ENCODE results near the gene LIMD2. TPM values are rescaled to one million over a fixed set of nuclear protein-coding genes. Genes with fewer than 3 reads are reported as not detected.

Gene LIMD2
- total RNA-seq, 1 experiment from 2014 or later = 190 TPM

DNA sequence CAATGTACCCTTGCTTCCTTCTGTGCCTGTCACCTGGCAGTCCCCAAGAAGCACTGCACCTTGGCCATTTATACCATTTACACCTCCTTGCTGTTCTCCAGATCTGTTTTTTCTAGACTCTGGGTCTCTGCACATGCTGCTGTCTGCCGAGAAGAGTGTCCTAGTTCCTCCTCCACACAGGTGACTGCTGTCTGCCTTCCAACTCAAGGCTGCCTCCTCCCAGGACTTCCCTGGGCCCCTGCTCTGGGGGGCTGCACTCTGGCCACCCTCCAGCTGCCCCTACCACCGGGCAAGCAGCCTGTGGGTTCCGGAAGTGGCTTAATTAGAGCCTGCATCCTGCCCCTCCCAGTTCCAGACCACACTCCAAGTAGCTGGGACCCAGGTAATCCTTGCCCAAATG lies 5.7 kb upstream of the LIMD2 start:
- no peak overlapping the region for H3K4me3 ChIP-seq (ENCODE audit: insufficient read depth, low read depth, low read length)
- peaks cover 6% of the 10 kb centered on the region; the same call in 1 of the 2 replicates for H3K27me3 ChIP-seq (ENCODE audit: control insufficient read depth, insufficient read depth, low read length)
- H3K36me3 ChIP-seq (replicated peaks; ENCODE audit: control insufficient read depth, insufficient read depth, low read length) = peaks cover 11% of the 10 kb centered on the region
- no peak for DNase-seq

DNA sequence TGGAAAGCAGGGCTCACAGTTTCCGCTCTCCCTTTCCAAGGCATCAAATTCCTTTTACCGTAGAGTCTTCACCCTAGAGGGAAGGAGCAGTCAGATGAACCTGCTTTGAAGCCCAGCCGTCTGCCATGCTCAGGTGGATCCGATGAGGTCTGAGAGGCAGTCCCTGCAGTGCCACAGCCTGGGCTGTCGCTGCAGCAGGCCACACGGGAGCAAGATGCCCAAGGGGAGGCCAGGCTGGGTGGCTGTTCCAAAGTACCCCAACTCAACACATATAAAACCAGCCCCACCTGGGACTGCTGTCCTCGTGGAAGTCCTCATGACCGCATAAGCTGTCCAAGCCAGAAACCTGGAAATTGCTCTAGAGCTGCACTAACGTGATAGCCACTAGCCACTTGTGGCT lies 4.9 kb upstream of the LIMD2 start:
- DNase-seq = peak; percentile 40
- peaks cover 6% of the 10 kb centered on the region; the same call in 1 of the 2 replicates for H3K27me3 ChIP-seq (ENCODE audit: control insufficient read depth, insufficient read depth, low read length)
- H3K36me3 ChIP-seq (replicated peaks; ENCODE audit: control insufficient read depth, insufficient read depth, low read length) = peaks cover 9% of the 10 kb centered on the region
- H3K4me3 ChIP-seq (ENCODE audit: insufficient read depth, low read depth, low read length) = no peak overlapping the region

DNA sequence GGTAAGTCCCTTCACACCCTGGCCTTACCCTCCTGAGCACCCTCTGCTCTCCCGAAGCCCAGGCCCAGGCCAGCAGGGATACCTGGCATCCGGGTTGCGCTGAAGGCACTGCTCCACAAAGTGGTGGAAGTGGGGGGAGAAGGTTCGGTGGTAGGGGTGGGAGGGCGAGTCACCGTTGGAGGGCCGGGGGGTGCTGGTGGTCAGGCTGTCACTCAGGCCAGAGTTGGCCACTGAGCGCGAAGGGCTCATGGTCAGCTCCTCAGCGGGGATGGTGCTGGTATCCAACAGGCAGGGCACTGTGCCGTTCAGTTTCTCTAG lies 4.3 kb upstream of the LIMD2 start:
- peak; percentile 36 for DNase-seq
- Histone ChIP-seq H3K36me3 (replicated peaks; ENCODE audit: control insufficient read depth, insufficient read depth, low read length) (peaks cover 7% of the 10 kb centered on the region), H3K27me3 (ENCODE audit: control insufficient read depth, insufficient read depth, low read length) (peaks cover 6% of the 10 kb centered on the region; the same call in 1 of the 2 replicates), H3K4me3 (ENCODE audit: insufficient read depth, low read depth, low read length) (no peak overlapping the region)

DNA sequence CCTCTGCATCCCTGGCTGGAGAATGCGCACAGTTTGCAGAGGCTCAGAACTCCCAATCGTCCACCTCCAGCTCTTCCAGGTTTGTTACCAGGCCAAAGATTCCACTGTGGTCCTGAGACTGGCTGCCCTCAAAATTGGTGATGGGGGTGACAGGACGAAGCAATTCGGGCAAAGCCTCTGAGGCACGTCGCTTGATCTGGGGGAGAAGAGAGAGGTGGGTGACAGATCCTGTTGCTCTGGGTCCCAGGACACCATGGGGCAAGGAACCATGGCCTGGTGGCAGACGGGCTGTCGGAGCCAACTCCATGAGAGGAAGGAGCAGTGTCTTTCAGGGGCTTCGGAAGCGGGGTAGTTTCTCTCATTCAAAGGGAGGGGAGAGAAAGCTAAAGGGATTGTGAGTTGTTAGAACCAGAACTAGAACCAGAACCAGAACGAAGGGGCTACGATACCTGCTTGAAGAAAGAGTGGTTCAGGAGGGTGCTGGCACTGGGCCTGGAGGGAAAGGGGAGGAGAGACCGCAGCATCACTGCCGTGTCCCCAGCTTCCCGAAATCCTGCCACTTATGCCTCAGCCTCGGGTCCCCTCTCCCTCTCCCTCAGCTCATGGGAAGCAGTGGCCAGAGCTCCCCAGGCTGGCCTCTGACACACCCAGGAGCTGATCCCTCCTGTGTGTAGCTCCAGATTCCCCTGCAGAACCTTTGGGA lies 3.8 kb upstream of the LIMD2 start:
- DNase-seq = no peak
- no peak overlapping the region for H3K4me3 ChIP-seq (ENCODE audit: insufficient read depth, low read depth, low read length)
- peaks cover 6% of the 10 kb centered on the region; the same call in 1 of the 2 replicates for H3K27me3 ChIP-seq (ENCODE audit: control insufficient read depth, insufficient read depth, low read length)
- peaks cover 3% of the 10 kb centered on the region for H3K36me3 ChIP-seq (replicated peaks; ENCODE audit: control insufficient read depth, insufficient read depth, low read length)

DNA sequence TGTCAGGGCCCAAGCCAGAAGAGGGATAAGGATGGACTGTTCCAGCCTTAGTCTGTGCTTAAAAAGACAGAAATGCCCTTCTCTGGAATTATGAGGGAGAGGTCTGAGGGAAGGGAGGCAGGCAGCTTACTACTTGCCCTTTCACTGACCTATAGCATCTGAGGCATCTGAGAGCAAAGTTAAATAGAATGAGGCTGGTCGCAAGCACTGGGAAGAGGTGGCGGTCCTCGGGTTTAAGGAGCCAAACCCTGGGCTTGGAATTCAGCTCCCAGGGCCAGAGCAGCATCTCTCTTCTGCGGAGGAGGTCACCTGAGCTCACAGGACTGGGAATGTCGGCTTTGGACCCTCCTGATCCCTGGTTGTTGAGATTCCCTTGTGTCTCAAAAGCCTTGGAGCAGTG lies 3.1 kb upstream of the LIMD2 start:
- H3K4me3 ChIP-seq (ENCODE audit: insufficient read depth, low read depth, low read length) = no peak overlapping the region
- peaks cover 6% of the 10 kb centered on the region; the same call in 1 of the 2 replicates for H3K27me3 ChIP-seq (ENCODE audit: control insufficient read depth, insufficient read depth, low read length)
- DNase-seq = no peak
- peaks cover 2% of the 10 kb centered on the region for H3K36me3 ChIP-seq (replicated peaks; ENCODE audit: control insufficient read depth, insufficient read depth, low read length)

DNA sequence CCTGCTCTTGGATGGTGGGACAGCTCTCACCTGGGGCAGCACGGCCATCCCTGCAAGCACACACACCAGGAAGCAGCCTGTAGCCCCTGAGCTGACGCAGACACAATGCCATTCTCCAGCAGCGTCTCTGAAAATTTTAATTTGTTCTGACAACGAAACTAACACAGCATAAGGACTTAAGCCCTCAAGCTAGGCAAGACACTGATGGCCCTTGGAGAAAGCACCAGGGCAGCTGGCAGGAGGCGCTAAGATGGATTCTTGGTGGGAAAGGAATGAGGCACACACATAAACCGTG lies 2.7 kb upstream of the LIMD2 start:
- no peak for DNase-seq
- Histone ChIP-seq H3K4me3 (ENCODE audit: insufficient read depth, low read depth, low read length) (no peak overlapping the region), H3K27me3 (ENCODE audit: control insufficient read depth, insufficient read depth, low read length) (peaks cover 6% of the 10 kb centered on the region; the same call in 1 of the 2 replicates), H3K36me3 (replicated peaks; ENCODE audit: control insufficient read depth, insufficient read depth, low read length) (peaks cover 2% of the 10 kb centered on the region)

DNA sequence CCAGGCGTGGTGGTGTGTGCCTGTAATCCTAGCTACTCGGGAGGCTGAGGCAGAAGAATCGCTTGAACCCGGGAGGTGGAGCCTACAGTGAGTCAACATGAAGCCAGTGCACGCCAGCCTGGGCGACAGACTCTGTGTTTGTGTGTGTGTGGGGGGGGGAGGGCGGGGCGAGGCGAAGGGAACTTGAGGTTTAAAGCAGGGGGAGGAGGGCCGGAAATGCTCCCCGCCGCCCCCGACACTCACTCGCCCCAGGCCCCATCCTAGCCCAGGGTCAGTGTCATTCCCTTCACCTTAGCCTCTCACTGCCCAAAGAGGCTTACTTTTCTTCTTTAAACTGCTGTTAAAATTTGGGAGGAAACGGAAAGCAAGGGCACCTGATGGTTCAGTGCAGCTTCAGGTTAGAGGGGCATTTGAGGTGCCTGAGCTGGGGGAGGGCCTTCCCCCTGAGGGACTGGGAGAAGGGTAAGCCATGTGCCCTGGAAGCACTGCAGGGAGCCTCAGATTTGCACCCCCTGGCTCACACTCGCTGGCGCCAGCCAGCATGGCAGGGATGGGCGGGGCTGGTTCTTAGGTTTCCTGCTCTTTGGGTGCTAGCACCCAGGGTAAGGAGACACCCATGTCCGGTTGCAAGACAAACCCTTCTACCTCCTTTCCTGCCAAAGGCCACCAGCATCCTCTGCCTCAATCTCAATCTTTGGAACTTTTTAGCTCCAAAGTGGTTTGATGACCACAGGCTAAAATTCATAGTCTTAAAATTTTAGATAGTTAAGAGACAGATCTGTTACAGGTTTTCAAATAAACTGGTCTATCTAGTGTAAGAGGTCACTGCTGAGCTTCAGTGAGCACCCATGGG lies 2.2 kb upstream of the LIMD2 start:
- peak; percentile 56 for DNase-seq
- Histone ChIP-seq H3K27me3 (ENCODE audit: control insufficient read depth, insufficient read depth, low read length) (peaks cover 6% of the 10 kb centered on the region; the same call in 1 of the 2 replicates), H3K36me3 (replicated peaks; ENCODE audit: control insufficient read depth, insufficient read depth, low read length) (peaks cover 4% of the 10 kb centered on the region), H3K4me3 (ENCODE audit: insufficient read depth, low read depth, low read length) (no peak overlapping the region)

DNA sequence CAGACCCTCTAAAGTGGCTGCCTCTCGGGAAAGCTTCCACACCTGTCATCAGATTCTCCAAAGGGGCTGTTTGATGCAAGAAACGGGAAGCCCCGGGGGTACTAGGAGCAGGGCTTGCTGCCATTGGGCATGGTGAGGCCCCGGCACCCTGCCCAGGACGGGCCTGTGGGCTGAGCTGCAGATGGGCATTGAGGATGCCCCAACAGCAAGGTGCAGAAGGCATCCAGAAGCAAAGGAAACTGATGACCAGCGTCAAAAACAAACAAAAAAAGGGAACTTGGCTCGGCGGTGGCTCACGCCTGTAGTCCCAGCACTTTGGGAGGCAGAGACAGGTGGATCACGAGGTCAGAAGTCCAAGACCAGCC lies 1.5 kb upstream of the LIMD2 start:
- Histone ChIP-seq H3K27me3 (ENCODE audit: control insufficient read depth, insufficient read depth, low read length) (peaks cover 6% of the 10 kb centered on the region; the same call in 1 of the 2 replicates), H3K36me3 (replicated peaks; ENCODE audit: control insufficient read depth, insufficient read depth, low read length) (peaks cover 5% of the 10 kb centered on the region), H3K4me3 (ENCODE audit: insufficient read depth, low read depth, low read length) (peak overlapping the region; percentile 67)
- no peak for DNase-seq

DNA sequence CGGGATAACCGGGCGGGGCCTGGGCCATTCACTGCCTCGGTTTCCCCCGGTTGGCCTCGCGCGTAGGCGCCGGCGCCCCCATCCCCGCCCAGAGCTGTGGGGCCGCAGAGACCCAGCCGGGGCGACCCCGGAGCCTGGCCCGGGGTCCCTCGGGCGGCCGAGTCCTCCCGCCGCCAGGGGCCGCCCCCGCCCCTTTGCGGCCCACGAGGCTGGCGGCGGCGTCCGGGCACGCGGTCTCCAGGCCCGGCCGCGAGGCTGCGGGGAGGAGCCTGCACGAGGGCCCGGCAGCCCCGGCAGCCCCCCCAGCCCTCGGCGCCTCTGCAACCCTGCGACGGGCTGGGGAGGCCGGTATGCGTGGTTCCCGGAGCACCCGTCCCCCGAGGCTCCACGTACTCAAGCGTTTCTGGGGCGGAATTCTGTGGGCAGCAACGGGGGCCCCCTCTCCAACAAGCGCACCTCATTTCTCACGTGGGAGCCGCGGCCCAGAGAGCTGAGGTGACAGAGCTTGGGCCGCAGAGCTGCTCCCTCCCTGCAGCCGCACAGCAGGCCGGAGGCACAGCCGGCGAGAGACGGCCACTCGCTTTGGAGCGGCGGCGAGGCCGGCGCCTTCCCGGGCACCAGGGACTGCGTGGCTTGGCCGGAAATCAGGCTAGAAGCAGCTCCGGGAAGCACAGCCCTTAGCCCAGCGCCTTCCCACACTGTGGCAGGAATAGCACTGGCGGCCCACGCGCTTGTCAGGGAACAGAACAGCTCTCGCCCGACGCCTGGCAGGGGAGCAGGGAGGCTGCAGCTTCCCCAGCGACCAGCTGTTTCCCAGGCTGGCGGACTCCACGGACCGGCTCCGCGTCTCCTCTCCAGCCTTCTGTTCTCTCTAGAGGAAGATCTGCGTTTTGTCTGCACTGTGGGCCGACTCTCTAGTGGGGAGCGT lies 867 bp upstream of the LIMD2 start:
- Histone ChIP-seq H3K4me3 (ENCODE audit: insufficient read depth, low read depth, low read length) (peak overlapping the region; percentile 67), H3K27me3 (ENCODE audit: control insufficient read depth, insufficient read depth, low read length) (peaks cover 6% of the 10 kb centered on the region; the same call in 1 of the 2 replicates), H3K36me3 (replicated peaks; ENCODE audit: control insufficient read depth, insufficient read depth, low read length) (peaks cover 5% of the 10 kb centered on the region)
- DNase-seq = peak; percentile 94

DNA sequence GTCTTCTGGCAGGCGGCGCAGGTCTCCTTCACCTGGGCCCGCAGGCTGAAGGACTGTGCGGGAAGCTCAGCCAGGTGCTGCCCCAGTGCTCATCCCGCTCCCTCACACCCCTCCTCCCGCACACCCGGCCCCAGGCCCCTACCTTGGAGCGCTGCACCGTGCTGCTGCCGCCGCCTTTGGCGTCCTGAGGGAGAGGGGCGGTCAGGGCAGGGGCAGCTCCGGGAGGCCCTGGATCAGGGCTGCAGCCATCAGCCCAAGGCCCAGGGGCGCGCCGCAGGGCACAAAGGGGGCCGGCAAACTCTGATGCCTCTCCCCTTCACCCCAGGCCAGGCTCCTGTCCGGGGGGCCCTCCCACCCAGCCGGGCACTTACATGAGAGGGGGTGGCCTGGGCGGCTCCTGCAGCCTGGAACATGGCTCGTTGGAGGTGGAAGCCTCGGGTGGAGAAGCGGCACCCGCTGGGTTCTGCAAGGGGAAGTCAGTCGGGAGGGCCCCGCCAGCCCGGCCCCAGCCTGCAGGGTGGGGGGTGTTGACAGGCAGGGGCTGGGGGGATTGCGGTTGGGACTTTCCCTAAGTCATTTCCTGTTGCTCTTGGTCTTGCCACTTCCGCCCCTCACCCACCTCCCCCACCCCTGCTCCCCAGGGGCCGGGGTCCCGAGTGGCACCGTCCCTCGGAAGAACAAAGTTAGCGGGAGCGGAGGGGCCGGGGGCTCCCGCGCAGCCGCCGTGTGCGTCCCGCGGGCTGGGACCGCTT lies 863 bp downstream of the LIMD2 start:
- peak; percentile 91 for DNase-seq
- Histone ChIP-seq H3K4me3 (ENCODE audit: insufficient read depth, low read depth, low read length) (peak overlapping the region; percentile 67), H3K27me3 (ENCODE audit: control insufficient read depth, insufficient read depth, low read length) (peaks cover 6% of the 10 kb centered on the region; the same call in 1 of the 2 replicates), H3K36me3 (replicated peaks; ENCODE audit: control insufficient read depth, insufficient read depth, low read length) (peaks cover 5% of the 10 kb centered on the region)

DNA sequence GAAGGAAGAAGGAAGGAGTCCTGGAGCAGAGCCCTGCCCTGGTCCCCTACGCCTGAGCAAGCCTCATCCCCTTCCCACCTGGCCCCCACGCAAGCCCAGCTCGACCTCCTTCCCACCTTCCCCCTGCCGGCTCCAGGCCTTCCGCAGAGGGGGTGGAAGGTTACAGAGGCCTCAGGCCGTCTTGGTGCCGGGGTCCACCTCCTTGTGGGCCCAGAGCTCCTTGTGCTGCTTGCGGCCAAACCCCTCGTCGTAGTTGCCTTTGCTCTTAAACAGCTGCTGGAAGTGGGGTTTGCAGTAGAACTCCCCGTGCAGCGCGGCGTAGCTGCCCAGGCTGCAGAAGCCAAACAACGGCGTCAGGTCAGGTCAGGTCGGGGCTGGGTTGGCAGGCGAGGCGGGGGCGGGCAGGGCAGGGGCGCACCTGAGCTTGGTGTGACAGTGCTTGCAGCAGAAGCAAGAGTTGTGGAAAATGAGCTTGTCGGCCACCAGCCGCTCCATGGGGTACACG lies 1.5 kb downstream of the LIMD2 start:
- peaks cover 6% of the 10 kb centered on the region; the same call in 1 of the 2 replicates for H3K27me3 ChIP-seq (ENCODE audit: control insufficient read depth, insufficient read depth, low read length)
- peak overlapping the region; percentile 67 for H3K4me3 ChIP-seq (ENCODE audit: insufficient read depth, low read depth, low read length)
- H3K36me3 ChIP-seq (replicated peaks; ENCODE audit: control insufficient read depth, insufficient read depth, low read length) = peaks cover 3% of the 10 kb centered on the region
- peak; percentile 70 for DNase-seq

DNA sequence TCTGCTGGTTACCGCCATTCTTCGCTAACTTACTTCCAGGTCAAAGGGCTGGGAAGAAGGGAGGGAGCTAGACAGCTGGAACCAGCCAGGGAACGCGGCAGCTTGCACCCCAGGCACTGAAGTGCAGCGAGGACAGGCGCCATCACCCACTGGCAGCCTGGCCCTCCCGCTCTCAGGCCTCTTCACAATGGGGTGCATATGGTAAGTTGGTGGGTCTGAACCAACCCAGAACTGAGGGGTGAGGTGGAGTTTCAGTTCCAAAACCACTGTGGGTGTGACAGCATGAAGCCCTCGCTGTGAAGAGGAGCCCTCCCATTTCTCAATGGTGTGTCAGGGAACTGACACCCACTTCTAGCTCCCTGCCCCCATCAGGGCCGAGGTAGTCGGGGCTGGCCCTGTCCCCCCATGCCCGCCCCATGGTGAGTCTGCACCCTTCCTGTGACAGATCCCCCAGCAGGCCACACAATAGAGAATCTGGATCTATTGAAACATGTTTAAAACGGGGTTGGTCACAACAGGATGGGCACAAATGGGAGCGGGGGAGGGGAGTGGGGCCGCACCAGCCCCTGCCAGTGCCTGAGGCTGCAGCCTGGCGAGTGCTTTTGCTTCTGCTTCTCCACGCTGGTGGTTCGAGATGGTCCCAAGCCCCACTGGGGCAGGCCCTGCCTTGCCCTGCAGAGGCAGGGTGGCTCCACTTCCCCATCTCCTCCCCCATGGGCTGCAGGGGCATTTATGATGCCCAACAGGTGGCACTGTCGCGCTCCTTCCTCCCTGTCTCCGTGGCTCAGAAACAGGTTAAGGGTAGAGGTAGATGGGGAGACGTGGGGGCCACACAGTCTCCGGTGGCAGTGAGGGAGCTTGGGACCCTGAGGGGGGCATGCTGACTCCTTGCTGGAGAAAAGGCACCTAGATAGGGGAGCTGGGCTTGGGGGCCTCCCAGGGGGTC lies 2.3 kb downstream of the LIMD2 start:
- peak; percentile 88 for DNase-seq
- Histone ChIP-seq H3K4me3 (ENCODE audit: insufficient read depth, low read depth, low read length) (no peak overlapping the region), H3K27me3 (ENCODE audit: control insufficient read depth, insufficient read depth, low read length) (peaks cover 6% of the 10 kb centered on the region; the same call in 1 of the 2 replicates), H3K36me3 (replicated peaks; ENCODE audit: control insufficient read depth, insufficient read depth, low read length) (peaks cover 4% of the 10 kb centered on the region)

Measured in H7 (cell line).